Measurements from ENCODE around the gene VWA5B1.

DNA sequence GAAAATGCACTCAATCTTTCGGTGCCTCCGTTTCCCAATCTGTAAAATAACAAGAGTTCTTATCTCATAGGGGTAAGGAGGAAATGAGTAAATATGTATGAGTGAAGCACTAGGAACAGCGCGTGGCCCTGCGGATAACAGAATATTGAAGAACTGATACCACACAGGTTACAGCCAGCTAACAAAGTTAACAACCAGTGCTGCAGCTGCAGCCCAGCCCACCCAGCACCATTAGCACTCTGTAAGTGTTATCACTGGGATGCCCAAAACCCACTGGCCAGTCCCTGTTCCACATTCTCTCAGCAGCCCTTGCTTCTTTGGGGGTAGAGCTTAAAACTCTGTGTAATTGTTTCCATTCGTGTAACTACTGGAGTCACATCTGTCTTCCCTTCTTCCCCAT, 89.5 kb downstream of the VWA5B1 start:
- TF ChIP-seq EP300 (IDR thresholded peaks at IDR 0.05; ENCODE audit: borderline replicate concordance in 1 of 2, low read depth in 2 of 2, low read length in 2 of 2): no peak
- TF ChIP-seq, protein P1, sequence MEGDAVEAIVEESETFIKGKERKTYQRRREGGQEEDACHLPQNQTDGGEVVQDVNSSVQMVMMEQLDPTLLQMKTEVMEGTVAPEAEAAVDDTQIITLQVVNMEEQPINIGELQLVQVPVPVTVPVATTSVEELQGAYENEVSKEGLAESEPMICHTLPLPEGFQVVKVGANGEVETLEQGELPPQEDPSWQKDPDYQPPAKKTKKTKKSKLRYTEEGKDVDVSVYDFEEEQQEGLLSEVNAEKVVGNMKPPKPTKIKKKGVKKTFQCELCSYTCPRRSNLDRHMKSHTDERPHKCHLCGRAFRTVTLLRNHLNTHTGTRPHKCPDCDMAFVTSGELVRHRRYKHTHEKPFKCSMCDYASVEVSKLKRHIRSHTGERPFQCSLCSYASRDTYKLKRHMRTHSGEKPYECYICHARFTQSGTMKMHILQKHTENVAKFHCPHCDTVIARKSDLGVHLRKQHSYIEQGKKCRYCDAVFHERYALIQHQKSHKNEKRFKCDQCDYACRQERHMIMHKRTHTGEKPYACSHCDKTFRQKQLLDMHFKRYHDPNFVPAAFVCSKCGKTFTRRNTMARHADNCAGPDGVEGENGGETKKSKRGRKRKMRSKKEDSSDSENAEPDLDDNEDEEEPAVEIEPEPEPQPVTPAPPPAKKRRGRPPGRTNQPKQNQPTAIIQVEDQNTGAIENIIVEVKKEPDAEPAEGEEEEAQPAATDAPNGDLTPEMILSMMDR (IDR thresholded peaks at IDR 0.05; ENCODE audit: control extremely low read depth in 1 of 3, insufficient read depth in 1 of 3, low read depth in 1 of 3, low read length in 3 of 3): no peak
- TF ChIP-seq, protein P2, sequence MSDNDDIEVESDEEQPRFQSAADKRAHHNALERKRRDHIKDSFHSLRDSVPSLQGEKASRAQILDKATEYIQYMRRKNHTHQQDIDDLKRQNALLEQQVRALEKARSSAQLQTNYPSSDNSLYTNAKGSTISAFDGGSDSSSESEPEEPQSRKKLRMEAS (IDR thresholded peaks at IDR 0.05): no peak
- TF ChIP-seq EZH2 (IDR thresholded peaks at IDR 0.05; ENCODE audit: low read depth, low read length, severe bottlenecking): no peak

All from H1 (cell line).